Panc1 (cell line): ENCODE data around the gene NDUFAF8. TPM values are rescaled to one million over a fixed set of nuclear protein-coding genes. Genes with fewer than 3 reads are reported as not detected.

Experiments used
- ATAC-seq: fragments of 200-7000 bp; cut with Tn5 transposase; 2 replicates; pipeline ENCODE4 v1.9.1; 2020; ENCODE audit warnings: mild to moderate bottlenecking, moderate library complexity
- BruUV-seq: library from RNA; stranded (reverse); fragments of 400-500 nt; replicated peaks from 2 replicates; lab custom pipeline; 2021; lab: Mats Ljungman, UMichigan
- CTCF ChIA-PET: fragments of 300-600 bp; sonication (Branson Sonifier 250); formaldehyde crosslinking; loops from one replicate; lab custom pipeline; 2022; ENCODE audit warnings: antibody characterized with exemption; lab: Charles Lee
- POLR2A ChIA-PET: fragments of 300-600 bp; sonication (Branson Sonifier 250); formaldehyde crosslinking; loops from one replicate; lab custom pipeline; 2022; ENCODE audit warnings: antibody characterized with exemption; lab: Charles Lee
- DNase-seq: peaks from one replicate; pipeline ENCODE4 v3.0.0-alpha.2; 2010; ENCODE audit warnings: low read depth, low spot score
- H3K27ac ChIP-seq: 2 replicates; pipeline ENCODE4 v1.5.1; 2011; ENCODE audit warnings: mild to moderate bottlenecking, low read length, inconsistent platforms
- H3K27me3 ChIP-seq: fragments of 200-500 bp; sonication (Bioruptor generic); 2 replicates; pipeline ENCODE4 v1.6.0; 2014; ENCODE audit warnings: low read length, inconsistent platforms; ENCODE audit not compliant: control insufficient read depth, insufficient read depth
- H3K36me3 ChIP-seq: fragments of 200-500 bp; sonication (Bioruptor generic); 2 replicates; pipeline ENCODE4 v1.5.1; 2014; ENCODE audit warnings: inconsistent platforms, mild to moderate bottlenecking, low read length, moderate library complexity; ENCODE audit not compliant: control insufficient read depth, insufficient read depth
- H3K4me1 ChIP-seq: 2 replicates; pipeline ENCODE4 v1.5.1; 2011; ENCODE audit warnings: inconsistent platforms, mild to moderate bottlenecking, low read length, moderate library complexity; ENCODE audit not compliant: control insufficient read depth, insufficient read depth
- H3K4me3 ChIP-seq, 2 experiments: 2 replicates each; pipeline ENCODE4 v1.5.1; 2011 to 2012; ENCODE audit warnings: low read depth in 2 of 2, low read length in 2 of 2, mild to moderate bottlenecking in 2 of 2, inconsistent platforms in 1 of 2, moderate library complexity in 1 of 2
- H3K9me3 ChIP-seq: fragments of 200-500 bp; sonication (Bioruptor generic); 2 replicates; pipeline ENCODE4 v1.5.1; 2014; ENCODE audit warnings: low read depth, mild to moderate bottlenecking, inconsistent platforms, low read length, moderate library complexity; ENCODE audit not compliant: control insufficient read depth, insufficient read depth
- POLR2AphosphoS5 ChIP-seq: IDR thresholded peaks from 2 replicates; pipeline ENCODE4 v1.6.1; 2012; ENCODE audit warnings: mild to moderate bottlenecking, low read depth, low read length, moderate library complexity
- SIN3A ChIP-seq: IDR thresholded peaks from 2 replicates; pipeline ENCODE4 v1.6.1; 2012; ENCODE audit warnings: low read depth, mild to moderate bottlenecking, low read length, moderate library complexity, borderline replicate concordance; ENCODE audit not compliant: insufficient read depth
- TCF7L2 ChIP-seq: IDR thresholded peaks from 2 replicates; pipeline ENCODE4 v1.6.1; 2011; ENCODE audit warnings: mild to moderate bottlenecking, low read depth, low read length, inconsistent platforms
- in situ Hi-C: cut with HindIII; loops from 2 replicates; pipeline ENCODE4 v1.10.0; 2016; ENCODE audit warnings: low sequenced_read_pairs, low pct_unique_long_range_greater_than_20kb
- intact Hi-C: fragments of 100-400 bp; cut with micrococcal nuclease; formaldehyde crosslinking; loops from one replicate; pipeline ENCODE4 v1.10.0; 2022; ENCODE audit not compliant: unreplicated experiment
- total RNA-seq: library from RNA; stranded (reverse); gene quantifications from one replicate; pipeline ENCODE4 v1.2.1, GENCODE V29; 2021; ENCODE audit not compliant: unreplicated experiment
- TF ChIP-seq, protein P1 (sequence below): fragments of 450-650 bp; IDR thresholded peaks from 2 replicates; pipeline ENCODE4 v1.5.1; 2017; ENCODE audit warnings: mild to moderate bottlenecking
- TF ChIP-seq, protein P2 (sequence below), 2 experiments: IDR thresholded peaks; 2 replicates each; pipeline ENCODE4 v1.6.1; 2011 to 2012; ENCODE audit warnings: low read depth in 2 of 2, control low read depth in 1 of 2, low read length in 1 of 2, mild to moderate bottlenecking in 1 of 2, moderate library complexity in 1 of 2; ENCODE audit not compliant: insufficient read depth in 1 of 2

The NDUFAF8 gene
- total RNA-seq, 1 experiment from 2014 or later = 75.8 TPM

DNA sequence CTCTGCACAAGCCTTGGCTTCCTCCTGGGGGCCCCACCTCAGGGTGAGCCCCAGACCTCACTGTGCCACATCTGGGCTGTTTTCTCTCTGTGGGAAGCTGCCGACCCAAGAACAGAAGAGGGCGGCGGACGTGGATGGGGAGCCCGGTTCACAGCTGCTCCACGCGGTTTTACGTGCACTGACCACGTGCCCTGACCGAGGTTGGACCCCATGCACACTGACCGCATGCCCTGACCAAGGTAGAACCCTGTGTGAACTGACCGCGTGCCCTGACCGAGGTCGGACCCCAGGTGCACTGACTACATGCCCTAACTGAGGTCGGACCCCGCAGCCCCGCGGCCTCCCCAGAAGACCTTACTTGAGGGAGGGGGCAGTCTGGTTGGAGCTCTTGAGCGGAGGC, 36.0 kb upstream of the NDUFAF8 start:
- ChIA-PET CTCF (no interaction called here), POLR2A (no interaction called here)
- H3K4me3 ChIP-seq = no peak overlapping the region
- ATAC-seq = no peak
- no TSS peak for BruUV-seq
- DNase-seq = no peak
- no peaks in the 10 kb centered on the region for H3K9me3 ChIP-seq
- H3K36me3 ChIP-seq = no peaks in the 10 kb centered on the region
- intact Hi-C loops = loop anchor here (5.0 kb wide), 1 partner anchor 61 kb away; no protein-coding TSS in a partner anchor
- no peak for TF ChIP-seq POLR2AphosphoS5
- TF ChIP-seq, protein P1, sequence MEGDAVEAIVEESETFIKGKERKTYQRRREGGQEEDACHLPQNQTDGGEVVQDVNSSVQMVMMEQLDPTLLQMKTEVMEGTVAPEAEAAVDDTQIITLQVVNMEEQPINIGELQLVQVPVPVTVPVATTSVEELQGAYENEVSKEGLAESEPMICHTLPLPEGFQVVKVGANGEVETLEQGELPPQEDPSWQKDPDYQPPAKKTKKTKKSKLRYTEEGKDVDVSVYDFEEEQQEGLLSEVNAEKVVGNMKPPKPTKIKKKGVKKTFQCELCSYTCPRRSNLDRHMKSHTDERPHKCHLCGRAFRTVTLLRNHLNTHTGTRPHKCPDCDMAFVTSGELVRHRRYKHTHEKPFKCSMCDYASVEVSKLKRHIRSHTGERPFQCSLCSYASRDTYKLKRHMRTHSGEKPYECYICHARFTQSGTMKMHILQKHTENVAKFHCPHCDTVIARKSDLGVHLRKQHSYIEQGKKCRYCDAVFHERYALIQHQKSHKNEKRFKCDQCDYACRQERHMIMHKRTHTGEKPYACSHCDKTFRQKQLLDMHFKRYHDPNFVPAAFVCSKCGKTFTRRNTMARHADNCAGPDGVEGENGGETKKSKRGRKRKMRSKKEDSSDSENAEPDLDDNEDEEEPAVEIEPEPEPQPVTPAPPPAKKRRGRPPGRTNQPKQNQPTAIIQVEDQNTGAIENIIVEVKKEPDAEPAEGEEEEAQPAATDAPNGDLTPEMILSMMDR = no peak
- TF ChIP-seq TCF7L2 = no peak
- no peak for TF ChIP-seq SIN3A
- TF ChIP-seq, protein P2, sequence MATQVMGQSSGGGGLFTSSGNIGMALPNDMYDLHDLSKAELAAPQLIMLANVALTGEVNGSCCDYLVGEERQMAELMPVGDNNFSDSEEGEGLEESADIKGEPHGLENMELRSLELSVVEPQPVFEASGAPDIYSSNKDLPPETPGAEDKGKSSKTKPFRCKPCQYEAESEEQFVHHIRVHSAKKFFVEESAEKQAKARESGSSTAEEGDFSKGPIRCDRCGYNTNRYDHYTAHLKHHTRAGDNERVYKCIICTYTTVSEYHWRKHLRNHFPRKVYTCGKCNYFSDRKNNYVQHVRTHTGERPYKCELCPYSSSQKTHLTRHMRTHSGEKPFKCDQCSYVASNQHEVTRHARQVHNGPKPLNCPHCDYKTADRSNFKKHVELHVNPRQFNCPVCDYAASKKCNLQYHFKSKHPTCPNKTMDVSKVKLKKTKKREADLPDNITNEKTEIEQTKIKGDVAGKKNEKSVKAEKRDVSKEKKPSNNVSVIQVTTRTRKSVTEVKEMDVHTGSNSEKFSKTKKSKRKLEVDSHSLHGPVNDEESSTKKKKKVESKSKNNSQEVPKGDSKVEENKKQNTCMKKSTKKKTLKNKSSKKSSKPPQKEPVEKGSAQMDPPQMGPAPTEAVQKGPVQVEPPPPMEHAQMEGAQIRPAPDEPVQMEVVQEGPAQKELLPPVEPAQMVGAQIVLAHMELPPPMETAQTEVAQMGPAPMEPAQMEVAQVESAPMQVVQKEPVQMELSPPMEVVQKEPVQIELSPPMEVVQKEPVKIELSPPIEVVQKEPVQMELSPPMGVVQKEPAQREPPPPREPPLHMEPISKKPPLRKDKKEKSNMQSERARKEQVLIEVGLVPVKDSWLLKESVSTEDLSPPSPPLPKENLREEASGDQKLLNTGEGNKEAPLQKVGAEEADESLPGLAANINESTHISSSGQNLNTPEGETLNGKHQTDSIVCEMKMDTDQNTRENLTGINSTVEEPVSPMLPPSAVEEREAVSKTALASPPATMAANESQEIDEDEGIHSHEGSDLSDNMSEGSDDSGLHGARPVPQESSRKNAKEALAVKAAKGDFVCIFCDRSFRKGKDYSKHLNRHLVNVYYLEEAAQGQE (IDR thresholded peaks at IDR 0.05; ENCODE audit: insufficient read depth in 1 of 2, low read depth in 2 of 2, low read length in 1 of 2) = no peak
- in situ Hi-C loops = no loop called here
- no peaks in the 10 kb centered on the region for H3K4me1 ChIP-seq
- H3K27ac ChIP-seq = no peak overlapping the region
- no peaks in the 10 kb centered on the region for H3K27me3 ChIP-seq

DNA sequence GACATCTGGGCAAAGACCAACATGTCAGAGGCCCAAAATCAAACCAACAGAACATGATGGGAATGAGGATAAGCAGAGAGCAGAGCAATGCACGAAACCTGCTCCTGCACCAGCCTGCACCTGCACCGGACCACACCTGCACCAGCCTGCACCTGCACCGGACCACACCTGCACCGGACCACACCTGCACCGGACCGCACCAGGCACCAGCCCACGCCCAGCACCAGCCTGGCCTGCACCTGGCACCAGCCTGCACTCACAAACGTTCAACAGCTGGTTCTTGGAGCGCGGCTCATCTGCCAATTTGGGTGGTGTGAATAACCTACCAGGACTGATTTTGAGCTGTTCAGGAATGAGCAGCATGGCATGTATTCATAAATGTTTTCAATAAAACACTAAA, 34.5 kb upstream of the NDUFAF8 start:
- H3K27ac ChIP-seq = no peak overlapping the region
- DNase-seq (no peak), ATAC-seq (no peak)
- ChIA-PET CTCF (no interaction called here), POLR2A (no interaction called here)
- no peaks in the 10 kb centered on the region for H3K27me3 ChIP-seq
- no peaks in the 10 kb centered on the region for H3K9me3 ChIP-seq
- intact Hi-C loops = loop anchor here (5.0 kb wide), 1 partner anchor 62 kb away; no protein-coding TSS in a partner anchor
- no TSS peak for BruUV-seq
- no peak overlapping the region for H3K4me3 ChIP-seq
- in situ Hi-C loops = no loop called here
- no peaks in the 10 kb centered on the region for H3K36me3 ChIP-seq
- H3K4me1 ChIP-seq = no peaks in the 10 kb centered on the region
- TF ChIP-seq, protein P2 (IDR thresholded peaks at IDR 0.05; ENCODE audit: insufficient read depth in 1 of 2, low read depth in 2 of 2, low read length in 1 of 2) = no peak
- no peak for TF ChIP-seq POLR2AphosphoS5
- TF ChIP-seq, protein P1 = no peak
- no peak for TF ChIP-seq TCF7L2
- TF ChIP-seq SIN3A = no peak
